ENCODE data around the gene SGO1.

DNA sequence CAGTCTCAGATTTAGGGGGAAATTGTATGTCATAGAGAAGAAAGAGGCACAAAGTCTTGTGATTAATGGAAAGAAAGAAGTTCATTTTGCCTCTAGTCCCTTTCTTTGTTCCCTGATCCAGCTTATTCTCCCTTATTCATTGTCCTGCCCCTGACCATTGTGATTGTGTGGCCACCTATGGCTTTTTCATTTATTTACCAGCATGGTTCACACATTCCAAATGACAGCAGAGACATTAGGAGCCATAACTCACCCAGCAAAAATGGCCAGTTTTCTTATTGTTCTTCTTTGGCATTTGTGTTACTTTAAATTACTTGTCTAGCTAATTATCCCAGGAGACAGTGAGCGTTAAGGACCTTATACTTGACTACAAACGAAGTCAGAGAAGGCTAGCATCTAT, 36.3 kb upstream of the SGO1 start:
- TF ChIP-seq, protein P1, sequence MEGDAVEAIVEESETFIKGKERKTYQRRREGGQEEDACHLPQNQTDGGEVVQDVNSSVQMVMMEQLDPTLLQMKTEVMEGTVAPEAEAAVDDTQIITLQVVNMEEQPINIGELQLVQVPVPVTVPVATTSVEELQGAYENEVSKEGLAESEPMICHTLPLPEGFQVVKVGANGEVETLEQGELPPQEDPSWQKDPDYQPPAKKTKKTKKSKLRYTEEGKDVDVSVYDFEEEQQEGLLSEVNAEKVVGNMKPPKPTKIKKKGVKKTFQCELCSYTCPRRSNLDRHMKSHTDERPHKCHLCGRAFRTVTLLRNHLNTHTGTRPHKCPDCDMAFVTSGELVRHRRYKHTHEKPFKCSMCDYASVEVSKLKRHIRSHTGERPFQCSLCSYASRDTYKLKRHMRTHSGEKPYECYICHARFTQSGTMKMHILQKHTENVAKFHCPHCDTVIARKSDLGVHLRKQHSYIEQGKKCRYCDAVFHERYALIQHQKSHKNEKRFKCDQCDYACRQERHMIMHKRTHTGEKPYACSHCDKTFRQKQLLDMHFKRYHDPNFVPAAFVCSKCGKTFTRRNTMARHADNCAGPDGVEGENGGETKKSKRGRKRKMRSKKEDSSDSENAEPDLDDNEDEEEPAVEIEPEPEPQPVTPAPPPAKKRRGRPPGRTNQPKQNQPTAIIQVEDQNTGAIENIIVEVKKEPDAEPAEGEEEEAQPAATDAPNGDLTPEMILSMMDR (optimal IDR thresholded peaks at IDR 0.05 in 1 of 3, IDR thresholded peaks at IDR 0.05 in 1 of 3, conservative IDR thresholded peaks at IDR 0.05 in 1 of 3; ENCODE audit: extremely low read depth in 1 of 3, insufficient read depth in 2 of 3, low read length in 3 of 3): no peak
- TF ChIP-seq EZH2 (IDR thresholded peaks at IDR 0.05; ENCODE audit: low read length): no peak

All from keratinocyte (primary cell).